EH (cell line): ENCODE results near the gene MCUR1.
"Not testable (repeated sequence)": the region's sequence is repeated elsewhere in the genome, so short reads cannot be mapped to it uniquely, and the experiment has no call there.

Source experiments
- DNase-seq: peaks from one replicate; pipeline ENCODE4 v3.0.0-alpha.2; 2015; ENCODE audit warnings: low read depth

MCUR1 gene

GRCh38 chr6:13828656-13829301 lies 14.4 kb upstream of the MCUR1 start:
- DNase-seq = not testable (repeated sequence)

DNA sequence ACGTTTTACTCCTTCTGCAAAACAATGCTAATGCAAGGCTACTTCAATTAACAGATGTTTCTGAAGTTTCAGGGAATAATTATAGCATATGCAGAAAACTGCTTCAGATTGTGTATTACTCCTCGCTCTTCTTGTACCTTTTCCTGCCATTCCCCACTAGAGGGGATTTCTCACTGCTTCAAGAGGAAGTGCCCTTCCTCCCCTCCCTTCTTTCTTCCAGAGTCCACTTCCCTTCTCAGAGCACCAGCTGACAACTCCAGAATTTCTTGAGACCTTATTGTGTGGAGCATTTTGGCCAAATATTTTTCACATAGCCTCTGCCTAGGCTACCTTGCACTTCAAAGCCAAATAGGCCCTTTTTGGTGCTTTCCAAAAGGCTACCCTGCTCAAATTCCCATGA lies 12.7 kb upstream of the MCUR1 start:
- no peak for DNase-seq

GRCh38 chr6:13825871-13826270 lies 11.5 kb upstream of the MCUR1 start:
- no peak for DNase-seq

GRCh38 chr6:13818341-13818740 lies 4.0 kb upstream of the MCUR1 start:
- no peak for DNase-seq

GRCh38 chr6:13814938-13815575 lies 700 bp upstream of the MCUR1 start:
- no peak for DNase-seq

DNA sequence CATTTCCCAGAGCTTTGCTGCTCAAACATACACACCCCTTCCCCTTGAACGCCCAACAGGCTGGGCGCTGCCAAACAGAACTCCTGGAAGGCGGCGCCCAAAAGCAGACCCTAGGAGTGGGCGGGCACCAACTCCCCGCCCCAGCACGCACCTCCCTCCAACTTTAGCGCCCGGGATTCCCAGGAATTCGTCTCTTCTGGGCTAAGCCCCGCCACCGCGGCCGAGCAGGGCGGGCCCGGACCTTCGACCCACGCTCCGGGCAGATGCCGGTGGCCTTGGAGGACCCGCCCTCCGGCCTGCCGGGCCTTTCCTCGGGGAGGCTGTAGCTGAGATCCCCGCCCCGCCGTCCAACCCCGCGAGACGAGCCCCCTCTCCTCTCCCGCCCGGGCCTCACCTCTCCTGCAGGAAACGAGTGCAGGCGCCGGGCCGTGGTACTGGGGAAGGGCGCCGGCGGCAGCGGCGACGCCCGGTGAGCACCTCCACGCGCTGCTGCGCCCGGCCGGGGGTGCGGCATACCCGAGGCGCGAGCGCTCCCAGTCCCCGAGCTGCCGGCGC lies 659 bp downstream of the MCUR1 start:
- DNase-seq = peak; percentile 73

DNA sequence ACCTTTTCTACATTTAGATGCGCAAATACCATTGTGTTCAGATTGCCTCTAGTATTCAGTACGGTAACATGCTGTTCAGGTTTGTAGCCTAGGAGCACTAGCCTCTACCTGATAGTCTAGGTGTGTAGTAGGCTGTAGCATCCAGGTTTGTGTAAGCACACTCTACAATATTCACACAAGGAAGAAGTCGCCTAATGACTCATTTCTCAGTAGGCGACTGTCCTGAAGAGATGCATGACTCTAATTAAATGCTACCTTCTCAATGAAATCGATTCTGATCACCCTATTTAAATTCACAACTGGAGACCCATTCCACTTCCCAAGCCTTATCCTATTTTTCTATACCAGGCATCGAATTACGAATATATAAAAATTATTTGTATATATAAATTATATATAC lies 1.3 kb downstream of the MCUR1 start:
- DNase-seq = no peak

DNA sequence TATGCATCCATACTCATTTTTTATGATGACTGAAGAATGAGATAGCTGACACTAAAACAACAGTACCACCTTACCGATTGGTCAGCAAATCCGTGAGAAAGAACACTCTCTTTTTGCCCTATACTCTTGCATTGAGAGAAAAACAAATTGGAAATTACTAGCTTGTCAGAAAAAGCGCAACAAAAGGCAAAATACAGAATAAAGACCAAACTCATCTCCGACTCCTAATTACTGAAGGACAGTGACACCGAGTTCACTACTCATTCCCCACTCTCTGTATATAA lies 2.1 kb downstream of the MCUR1 start:
- no peak for DNase-seq

GRCh38 chr6:13811627-13812358 lies 2.6 kb downstream of the MCUR1 start:
- DNase-seq = no peak

DNA sequence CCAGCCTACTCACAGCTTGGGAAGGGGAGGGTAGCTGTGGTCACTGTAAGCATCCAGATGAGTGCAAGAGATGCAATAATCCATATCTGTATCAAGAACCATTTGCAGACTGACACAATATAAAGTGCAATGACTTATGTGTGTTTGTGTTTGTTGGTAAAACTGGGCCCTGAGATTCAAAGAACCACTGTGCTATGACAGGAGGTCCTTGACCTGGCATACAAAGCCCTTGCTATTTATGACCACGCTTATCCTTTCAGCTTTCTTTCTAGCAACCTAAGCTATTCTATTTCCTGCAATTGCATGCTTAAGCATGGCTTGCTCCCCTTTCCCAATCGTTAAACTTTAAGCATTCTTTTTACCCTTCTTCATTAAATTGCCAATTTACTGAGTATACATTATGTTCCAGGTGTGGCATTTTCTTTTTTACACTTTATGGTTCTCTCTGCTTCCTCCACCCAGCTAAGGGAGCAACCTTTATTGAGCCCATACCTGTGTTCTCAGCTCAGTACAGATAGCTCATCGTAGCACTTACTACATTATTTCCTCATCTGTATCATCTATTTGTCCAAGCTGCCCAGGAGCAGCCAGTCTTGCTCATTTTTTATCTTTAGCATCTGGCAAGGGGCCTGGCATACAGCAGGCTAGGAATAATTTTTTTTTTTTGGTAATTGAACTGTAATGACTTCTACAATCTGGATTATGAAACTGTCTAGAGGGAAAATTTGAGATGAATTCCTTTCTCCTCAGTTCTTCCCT lies 3.5 kb downstream of the MCUR1 start:
- no peak for DNase-seq

DNA sequence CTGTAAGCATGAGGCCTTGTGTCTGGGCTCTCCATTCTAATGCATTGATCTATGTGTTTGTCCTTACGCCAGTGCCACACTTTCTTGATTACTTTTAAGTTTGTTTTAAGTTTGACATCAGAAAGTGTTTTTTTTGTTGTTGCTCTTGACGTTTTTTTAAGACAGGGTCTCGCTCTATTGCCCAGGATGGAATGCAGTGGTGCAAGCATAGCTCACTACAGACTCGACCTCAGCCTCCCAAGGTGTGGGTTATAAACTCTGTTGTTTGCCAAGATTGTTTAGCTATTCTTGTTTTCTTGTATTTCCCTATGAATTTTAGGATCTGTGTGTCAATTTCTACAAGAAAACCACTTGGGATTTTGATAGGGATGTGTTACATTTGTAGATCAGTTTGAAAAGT lies 5.6 kb downstream of the MCUR1 start:
- DNase-seq = no peak

DNA sequence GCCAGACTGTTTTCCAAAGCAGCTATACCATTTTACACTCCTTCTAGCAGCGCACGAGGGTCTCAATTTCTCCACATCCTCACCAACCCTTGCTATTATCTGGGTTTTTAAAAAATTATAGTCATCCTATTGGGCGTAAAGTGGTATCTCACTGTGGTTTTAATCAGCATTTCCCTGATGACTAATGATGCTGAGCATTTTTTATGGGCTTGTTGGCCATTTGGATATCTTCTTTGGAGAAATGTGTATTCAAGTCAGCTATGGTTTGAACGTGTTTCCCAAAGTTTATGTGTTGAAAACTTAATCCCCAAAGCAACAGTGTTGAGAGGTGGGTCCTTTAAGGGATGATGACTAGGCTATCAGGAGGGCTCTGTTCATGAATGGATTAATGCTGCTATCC lies 6.7 kb downstream of the MCUR1 start:
- peak; percentile 54 for DNase-seq

GRCh38 chr6:13803581-13803980 lies 10.8 kb downstream of the MCUR1 start:
- no peak for DNase-seq

DNA sequence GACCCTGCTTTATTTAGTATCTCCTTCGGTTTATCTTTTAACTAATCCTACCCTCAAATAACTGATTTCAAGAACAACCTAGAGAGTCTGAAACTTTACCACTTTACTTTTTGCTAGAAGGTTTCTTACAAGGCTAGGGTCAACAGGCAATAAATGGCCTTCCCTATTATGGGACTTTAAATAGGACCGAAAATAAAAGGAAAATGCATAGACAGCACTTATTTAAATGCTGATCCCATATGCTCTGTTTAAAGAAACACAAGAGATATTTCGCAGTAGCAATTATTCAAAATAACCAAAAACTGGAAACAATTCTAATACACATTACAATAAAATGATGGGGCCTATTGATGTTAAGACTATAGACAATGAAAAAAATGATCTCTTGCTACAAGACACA lies 13.7 kb downstream of the MCUR1 start:
- no peak for DNase-seq

DNA sequence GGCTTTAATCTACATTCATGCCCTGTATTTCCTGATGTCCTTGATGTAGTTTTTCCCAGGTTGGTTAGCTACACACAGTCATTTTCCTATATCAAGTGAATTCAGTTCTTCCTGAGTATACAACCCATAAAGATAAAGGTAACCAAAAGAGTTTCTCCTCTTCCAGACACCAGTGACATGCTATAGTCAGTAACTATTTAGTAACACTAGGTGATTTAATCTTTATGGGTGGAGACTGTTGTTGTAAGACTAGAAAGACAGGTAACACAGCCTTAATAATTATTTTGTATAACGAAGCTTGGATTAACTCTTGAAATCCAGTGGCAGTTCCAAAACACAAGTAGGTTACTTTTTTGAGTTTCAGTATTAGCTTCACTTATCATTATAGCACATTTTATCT lies 17.6 kb downstream of the MCUR1 start:
- no peak for DNase-seq

GRCh38 chr6:13795041-13795750 lies 19.2 kb downstream of the MCUR1 start:
- peak; percentile 84 for DNase-seq

GRCh38 chr6:13794184-13794583 lies 20.2 kb downstream of the MCUR1 start:
- peak; percentile 82 for DNase-seq

DNA sequence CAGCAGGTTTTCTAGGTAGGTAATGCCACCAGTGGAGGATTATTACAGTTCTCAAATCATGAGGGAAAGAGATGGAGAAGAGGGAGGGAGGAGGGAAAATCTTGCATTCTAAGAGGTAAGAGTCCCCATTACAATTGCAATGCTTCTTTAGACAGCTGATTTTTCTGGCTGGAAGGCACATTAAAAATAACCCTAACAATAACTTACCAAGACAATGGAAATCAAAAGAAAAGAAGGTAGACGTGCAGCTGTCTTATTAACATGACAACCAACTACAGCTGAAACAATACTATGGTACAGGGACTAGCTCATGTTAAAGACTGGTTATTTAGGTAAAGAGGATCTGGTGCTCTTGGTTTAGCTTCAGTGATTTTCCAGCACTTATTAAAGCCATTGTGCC lies 24.6 kb downstream of the MCUR1 start:
- DNase-seq = no peak

DNA sequence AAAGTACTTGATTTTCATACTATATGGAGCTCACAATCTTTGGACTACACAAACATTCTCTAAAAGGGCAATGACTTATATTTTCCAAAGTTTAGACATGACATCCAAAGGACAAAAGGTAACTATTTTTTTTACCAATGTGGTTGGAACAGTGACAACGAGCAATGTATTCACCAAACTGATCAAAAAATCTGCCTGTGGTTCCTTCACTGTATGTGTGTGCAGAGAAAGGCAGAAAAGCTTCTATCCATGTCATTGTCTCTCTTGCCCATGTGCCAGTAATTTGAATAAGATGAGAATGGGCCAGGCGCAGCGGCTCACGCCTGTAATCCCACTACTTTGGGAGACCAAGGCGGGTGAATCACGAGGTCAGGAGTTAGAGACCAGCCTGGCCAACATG lies 25.5 kb downstream of the MCUR1 start:
- DNase-seq = no peak

GRCh38 chr6:13787137-13787536 lies 27.2 kb downstream of the MCUR1 start:
- DNase-seq = peak; percentile 50

GRCh38 chr6:13780162-13780561 lies 34.2 kb downstream of the MCUR1 start:
- not testable (repeated sequence) for DNase-seq

DNA sequence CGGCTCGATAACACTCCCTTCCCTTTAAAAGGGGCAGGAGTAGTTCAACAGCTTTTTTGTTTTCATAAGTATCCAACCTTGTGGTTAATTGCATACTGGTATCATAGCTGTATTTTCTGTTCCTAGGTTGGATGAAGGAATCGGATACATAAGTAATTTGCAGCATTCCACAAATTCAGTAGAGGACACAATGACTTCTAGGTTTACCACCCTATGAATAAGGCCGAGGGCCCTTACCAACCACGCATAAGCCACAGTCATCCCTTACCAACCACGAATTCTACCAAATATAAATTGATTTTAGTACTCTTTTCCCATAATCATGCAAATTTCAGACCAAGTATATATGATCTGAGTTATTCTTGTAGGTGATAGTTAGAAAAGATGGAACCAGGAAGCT lies 36.3 kb downstream of the MCUR1 start:
- DNase-seq = no peak
